B cell (primary cell): ENCODE data around the gene LPAR5.

ENCODE experiments used
- CTCF ChIP-seq: fragments of 200-600 bp; IDR thresholded peaks from one replicate; pipeline ENCODE4 v1.8.0; 2022; ENCODE audit warnings: antibody characterized with exemption, mild to moderate bottlenecking
- EZH2 ChIP-seq: IDR thresholded peaks from 2 replicates; pipeline ENCODE4 v1.6.1; 2012; ENCODE audit warnings: borderline replicate concordance, low read depth, mild to moderate bottlenecking, moderate library complexity, low read length; ENCODE audit not compliant: insufficient read depth, poor library complexity, severe bottlenecking

DNA sequence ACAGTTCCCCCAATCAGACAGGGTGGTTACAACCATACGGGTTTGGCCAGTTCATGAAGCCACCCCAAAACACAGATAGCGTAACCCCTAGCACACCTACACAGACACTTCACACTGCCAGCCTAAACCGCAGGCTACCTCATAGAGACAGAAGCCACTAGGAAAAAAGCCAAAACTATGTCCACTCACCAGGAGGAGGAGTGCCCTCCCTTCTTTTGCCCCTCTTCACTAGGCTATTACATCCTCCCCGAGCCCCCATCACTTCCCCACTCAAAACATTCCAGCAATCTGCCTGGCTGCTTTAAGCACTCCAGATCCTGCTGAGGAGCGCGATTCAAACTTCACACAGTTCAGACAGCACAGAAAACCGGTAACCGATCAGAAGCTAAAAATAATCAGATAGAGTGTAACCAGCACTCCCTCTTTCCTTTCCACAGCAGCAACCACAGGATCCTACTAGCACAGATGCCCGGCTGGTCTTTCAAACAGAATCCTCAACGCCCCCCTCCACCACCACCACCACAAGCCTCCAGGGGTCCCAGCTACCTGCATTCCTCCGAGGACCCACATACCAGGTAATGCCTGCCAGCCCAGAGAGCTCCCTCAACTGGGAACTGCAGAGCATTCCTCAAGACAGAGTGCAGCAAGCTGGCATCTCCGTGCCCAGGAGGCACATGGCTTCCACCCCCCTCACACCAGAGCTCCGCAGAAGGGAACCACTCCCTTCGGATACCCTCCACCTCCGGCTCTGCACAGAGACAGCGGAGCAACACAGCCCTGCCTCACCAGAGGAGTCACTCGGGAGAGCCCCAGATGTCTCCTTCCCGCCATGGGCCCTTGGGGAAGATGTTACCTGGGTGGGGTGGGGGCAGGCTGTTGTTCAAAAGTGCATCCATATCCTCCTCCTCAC is 30.1 kb downstream of the LPAR5 start:
- TF ChIP-seq CTCF = no peak
- no peak for TF ChIP-seq EZH2
